NCI-H69 (cell line): Measurements from ENCODE around the gene MAGI3.
"Not testable (repeated sequence)": the region's sequence is repeated elsewhere in the genome, so short reads cannot be mapped to it uniquely, and the experiment has no call there.

Experiments
- DNase-seq: peaks from one replicate; lab custom pipeline; 2025; lab: John Stamatoyannopoulos, UW

Gene MAGI3

DNA sequence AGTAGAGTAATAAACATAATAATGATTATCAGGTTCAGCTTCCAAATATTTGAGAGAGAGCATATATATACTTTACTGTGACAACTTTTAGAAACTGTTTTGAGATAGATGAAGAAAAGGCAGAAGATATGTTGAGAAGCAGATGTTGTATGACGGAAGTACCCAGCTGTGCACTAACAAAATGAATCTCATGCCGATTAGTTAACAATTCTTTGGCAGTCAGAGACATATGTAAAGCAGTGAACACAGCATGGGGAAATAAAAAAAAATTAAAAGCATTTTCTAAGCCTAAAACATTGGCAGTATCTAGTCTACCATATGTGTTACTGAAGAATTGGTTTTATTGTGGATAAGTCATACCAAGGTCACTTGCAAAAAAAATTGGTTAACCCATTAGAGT lies 51.8 kb downstream of the MAGI3 start:
- DNase-seq = no peak

DNA sequence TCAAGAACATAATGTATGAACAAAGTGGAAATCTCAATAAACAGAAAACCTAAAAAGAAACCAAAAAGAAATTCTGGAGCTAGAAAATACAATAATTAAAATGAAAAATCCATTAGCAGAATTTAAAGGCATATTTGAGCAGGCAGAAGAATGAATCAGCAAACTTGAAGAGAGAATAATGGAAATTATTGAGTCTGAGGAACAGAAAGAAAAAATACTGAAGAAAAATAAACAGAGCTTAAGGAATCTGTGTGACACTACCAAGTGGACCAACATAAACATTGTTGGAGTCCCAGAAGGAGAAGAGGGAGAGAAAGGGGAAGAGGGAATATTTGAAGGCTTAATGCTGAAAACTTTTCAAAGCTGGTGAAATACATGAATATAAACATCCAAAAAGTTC lies 54.5 kb downstream of the MAGI3 start:
- DNase-seq = no peak

DNA sequence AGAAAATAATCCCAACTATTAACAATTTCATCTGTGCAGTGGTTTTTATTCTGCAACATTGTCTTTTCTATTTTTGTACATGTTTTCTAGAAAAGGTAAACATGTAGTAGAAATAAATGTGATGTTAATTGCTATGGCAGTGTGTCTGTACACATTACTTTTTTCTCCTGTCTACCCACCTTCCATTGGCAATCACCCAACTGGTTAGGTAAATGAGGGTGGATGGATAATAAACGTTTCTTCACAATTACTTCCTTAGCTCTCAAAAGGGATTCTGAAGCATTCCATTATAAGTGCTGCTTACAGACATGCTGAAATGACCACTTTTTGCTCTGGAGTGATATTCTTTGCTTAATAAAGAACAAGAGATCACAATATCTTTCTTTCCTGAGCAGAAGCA lies 61.4 kb downstream of the MAGI3 start:
- DNase-seq = peak; percentile 77

DNA sequence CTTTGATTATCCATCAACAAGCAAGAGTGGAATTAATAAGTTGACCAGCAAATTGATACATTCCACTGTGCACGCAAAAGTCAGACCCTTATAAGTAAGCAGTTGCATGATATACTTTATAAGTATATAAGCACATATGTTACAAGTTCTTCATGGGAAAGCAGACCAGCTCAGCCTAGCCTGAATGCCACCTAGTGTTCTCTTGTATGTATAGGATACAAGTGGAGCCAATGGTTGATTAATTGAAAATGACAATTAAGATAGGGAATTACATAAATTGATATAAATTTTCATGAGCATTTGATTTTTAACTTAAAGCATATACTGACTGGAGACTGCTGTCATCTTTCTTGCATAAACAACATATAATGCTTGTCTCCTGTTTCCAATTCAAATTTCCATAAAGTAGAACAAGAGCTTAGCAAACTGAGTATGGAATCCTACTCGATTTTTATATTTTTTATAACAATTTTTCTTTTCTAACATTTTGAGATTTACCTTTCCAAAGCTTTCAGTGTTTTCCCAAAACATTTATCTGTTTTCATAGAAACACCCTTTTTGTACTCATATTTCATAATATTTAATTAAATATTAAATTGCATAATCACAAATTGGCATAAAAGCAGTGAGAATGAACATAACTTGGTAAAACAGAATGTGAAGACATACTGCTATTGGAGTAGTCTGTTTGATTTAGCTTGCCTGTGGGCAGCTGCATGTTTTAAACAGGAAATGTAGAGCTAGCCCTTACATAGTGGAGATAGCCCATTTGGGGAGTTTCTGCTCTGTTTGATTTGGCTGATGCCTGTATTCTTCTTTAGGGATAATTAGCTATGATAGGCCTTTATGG lies 62.8 kb downstream of the MAGI3 start:
- peak; percentile 89 for DNase-seq

DNA sequence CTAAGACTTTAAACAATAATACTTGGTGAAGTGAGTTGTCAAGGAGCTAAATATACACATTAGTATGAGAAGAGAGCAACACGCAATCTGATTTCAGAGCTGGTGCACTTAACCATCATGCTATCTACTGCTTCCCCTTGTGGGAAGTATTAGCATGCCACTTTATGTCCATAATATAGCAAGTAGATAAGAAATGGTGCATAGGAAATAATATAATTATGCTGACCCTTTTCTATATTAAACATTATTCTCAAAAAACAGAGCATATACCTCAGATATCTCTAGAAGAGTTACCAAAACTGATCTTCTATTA lies 63.4 kb downstream of the MAGI3 start:
- DNase-seq = no peak

DNA sequence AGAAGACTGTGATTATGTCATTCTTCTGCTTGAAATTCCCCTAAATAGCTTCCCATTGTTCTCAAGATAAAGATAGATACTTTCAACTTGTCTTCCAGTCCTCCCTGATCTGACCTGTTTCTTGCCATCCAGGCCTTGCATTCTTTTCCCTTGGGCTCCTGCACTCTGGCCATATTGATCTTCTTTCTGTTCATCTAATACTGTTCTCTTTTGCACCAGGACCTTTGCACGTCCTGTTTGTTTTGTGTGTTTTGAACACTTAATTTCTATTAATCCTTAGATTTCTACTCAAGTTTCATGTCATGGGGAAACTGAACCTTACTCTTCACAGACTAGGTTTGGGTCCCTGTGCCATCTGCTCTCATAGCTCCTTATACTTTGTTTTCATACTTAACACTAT lies 65.1 kb downstream of the MAGI3 start:
- DNase-seq = no peak

DNA sequence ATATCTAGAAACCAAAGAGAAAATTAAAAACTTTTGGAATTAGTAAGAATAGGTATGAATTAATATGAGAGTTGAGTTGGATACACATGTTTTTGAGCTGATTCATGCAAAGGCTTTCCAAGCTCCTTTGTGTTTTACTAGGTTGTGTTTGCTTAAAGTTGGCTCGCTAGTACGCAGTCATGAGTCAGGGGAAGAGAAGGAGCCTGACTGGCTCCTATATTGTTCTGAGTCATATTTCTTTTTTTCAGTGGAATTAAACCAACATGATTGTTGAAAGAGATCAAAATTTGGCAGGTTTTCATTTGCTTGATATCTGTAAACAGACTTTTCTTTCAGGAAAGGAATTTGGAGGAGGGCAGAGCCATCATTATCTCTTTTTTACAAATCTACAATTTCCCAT lies 66.7 kb downstream of the MAGI3 start:
- peak; percentile 44 for DNase-seq

DNA sequence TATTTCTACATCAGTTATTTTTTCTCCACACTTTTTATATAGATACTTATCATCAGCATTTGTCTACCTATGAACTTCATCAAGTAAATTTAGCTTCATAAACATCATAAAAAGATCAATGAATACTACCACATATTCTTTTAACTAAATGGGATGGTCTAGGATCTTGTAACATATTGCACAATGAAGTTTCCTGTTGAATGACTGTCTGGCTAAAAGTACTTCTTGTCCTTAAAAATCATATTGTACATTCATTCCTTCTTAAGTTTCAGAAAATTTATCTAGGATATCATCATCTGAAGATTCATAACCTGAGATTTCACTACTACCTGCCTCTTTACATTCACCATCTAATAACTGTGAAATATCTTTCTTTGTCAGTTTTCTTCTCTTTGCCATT lies 69.0 kb downstream of the MAGI3 start:
- DNase-seq = no peak

DNA sequence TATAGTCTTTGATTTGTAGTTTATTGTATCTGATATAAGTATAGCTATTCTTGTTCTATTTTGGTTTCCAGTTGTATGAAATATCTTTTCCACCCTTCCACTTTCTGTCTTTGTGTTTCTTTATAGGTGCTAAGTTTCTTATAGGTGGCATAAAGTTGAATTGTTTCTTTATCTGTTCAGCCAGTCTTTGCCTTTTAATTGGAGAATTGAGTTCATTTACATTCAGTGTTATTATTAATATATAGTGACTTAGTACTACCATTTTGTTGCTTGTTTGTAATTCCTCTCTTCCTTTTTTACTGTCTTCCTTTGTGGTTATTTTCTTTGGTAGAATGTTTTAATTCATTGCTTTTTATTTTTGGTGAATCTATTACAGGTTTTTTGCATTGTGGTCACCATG lies 77.7 kb downstream of the MAGI3 start:
- DNase-seq = no peak

DNA sequence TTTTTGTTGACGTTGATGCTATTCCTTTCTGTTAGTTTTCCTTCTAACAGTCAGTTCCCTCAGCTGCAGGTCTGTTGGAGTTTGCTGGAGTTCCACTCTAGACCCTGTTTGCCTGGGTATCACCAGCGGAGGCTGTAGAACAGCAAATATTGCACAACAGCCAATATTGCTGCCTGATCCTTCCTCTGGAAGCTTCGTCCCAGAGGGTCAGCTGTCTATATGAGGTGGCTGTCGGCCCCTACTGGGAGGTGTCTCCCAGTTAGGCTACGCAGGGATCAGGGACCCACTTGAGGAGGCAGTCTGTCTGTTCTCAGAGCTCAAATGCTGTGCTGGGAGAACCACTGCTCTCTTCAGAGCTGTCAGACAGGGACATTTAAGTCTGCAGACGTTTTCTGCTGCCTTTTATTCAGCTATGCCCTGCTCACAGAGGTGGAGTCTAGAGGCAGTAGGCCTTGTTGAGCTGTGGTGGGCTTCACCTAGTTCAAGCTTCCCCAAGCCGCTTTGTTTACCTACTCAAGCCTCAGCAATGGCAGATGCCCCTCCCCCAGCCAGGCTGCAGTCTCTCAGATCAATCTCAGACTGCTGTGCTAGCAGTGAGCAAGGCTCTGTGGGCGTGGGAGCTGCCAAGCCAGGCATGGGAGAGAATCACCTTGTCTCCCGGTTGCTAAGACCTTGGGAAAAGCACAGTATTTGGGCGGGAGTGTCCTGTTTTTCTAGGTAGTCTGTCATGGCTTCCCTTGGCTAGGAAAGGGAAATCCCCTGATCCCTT lies 88.3 kb downstream of the MAGI3 start:
- not testable (repeated sequence) for DNase-seq

DNA sequence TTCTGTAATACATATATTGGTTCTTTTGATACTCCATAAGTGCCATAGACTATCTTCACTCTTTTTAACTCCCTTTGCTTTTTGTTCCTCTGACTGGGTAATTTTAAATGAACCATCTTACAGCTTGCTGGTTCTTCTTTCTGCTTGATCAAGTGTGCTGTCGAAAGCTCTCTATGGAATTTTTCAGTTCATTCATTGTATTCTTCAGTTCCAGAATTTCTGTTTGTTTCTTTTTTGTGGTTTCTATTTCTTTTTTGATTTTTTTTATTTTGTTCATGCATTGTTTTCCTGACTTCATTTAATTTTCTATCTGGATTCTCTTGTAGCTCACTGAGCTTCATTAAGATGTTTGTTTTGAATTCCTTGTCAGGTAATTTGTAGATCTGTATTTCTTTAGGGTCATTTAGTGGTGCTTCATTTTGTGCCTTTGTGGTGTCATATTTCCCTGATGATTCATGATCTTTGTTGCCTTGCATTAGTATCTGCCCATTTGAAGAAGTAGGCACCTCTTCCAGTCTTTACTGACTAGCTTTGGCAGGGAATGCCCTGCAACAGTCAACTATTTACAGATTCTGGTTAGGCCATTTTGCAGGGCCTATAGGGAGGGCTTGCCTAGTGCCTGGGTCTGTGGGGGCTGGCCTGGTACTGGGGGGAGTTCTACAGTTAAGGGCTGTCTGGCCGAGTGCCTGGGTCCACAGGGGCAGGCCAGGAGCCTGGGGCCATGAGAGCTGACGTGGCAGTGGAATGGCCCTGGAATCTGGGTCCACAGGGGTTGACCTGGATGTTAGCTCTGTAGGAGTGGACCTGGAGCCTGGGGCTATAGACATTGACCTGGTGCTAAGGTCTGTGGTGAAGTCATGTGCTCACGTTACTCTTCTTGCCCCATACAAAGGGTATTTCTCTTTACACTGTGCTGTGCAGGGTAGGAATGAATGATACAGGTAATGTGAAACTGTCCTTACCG lies 89.7 kb downstream of the MAGI3 start:
- no peak for DNase-seq

DNA sequence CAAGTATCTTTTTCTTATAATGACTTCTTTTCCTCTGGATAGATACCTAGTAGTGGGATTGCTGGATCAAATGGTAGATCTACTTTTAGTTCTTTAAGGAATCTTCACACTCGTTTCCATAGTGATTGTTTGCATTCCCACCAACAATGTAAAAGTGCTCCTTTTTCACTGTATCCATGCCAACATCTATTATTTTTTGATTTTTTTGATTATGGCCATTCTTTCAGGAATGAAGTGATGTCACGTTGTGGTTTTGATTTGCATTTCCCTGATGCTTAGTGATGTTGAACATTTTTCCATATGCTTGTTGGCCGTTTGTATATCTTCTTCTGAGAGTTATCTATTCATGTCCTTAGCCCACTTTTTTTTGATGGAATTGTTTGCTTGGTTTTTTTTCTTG lies 94.8 kb downstream of the MAGI3 start:
- not testable (repeated sequence) for DNase-seq

DNA sequence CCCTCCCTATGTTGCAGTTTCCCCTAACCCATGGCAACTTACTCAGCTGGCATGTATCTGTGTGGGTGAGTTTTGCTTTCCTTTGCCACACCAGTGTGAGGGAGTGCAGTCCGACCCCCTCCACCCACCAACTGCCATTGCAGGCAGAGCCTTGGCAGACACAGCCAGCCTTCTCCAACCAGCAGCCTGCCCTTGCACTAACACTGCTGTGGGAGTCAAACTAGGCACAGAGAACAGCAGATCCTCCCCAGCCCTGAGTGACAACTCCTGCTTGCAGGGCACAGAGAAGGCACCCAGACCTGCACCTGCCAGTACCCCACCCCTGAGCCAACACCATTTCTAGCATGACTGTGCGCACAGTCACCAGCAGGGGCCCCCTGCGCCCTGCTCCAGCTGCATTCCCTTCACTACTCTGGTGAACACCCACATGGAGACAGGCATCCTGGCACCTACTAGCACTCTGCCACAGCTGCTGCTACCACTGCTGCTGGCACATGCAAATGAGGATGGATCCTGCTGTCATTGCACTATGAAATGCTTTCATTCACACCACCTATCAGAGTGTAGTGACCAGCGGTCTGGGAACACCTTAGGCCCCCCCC lies 98.4 kb downstream of the MAGI3 start:
- no peak for DNase-seq

DNA sequence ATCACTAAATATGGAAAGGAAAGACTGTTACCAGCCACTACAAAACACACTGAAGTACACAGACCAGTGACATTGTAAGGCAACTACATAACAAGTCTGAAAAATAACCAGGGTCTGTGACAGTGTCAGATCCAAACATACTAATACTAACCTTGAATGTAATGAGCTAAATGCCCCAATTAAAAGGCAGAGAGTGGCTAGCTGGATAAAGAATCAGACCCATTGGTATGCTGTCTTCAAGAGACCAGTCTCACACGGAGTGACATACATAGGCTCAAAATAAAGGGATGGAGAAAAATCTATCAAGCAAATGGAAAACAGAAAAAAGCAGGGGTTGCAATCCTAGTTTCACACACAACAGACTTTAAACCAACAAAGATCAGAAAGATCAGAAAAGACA lies 100.1 kb downstream of the MAGI3 start:
- no peak for DNase-seq

DNA sequence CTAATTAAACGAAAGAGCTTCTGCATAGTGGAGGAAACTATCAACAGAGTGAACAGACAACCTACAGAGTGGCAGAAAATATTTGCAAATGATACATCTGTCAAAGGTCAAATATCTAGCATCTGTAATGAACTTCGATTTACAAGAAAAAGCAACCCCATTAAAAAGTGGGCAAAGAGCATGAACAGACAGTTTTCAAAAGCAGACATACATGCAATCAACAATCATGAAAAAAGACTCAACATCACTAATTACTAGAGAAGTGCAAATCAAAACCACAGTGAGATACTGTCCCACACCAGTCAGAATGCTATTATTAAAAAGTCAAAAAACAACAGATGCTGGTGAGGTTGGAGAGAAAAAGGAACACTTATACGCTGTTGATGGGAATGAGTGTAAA lies 103.2 kb downstream of the MAGI3 start:
- no peak for DNase-seq

DNA sequence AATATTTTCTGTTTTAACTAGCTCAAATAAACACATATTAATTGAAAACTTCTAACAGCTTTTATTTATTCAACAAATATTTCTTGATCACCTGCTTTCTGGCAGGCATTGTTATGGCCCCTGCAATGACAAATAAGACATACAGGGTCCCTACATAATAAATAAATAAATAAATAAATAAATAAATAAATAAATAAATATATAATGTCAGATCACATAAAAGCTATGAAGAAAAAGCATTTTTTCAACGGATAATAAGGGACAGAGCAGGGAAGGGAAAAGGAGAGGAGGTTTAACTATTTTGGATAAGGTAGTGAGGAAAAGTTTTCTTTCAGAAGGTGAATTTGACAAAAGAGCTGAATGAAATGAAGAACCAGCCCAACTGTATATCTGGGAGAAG lies 115.0 kb downstream of the MAGI3 start:
- no peak for DNase-seq

DNA sequence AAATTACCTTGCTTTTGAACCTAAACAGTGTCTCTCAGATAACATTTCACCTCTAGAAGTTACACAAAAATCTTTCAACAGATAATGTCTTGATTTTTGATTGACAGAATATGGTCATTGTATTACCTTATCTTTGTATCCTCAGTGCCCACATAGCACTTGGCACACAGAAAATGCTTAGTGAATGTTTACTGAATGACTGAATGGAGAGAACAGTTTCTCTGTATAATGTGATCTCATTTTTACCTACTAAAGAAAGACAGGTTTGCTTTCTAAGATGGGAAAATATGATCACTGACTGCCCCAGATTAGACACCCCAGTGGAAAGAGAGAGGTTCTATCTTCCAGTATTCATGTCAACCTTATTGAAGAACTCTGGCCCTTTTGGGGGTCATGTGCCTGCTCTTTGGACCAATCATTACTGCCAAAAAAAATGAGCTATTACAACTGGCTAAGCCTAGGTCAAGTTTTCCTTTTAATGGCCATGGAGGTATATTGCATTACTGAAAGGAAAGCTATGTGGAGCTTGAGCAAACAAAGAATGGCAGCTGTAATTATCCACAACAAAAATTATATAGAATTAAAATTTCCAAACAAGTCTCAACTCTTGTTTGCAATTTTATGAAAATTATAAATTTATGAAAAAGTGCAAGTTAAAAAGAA lies 117.4 kb downstream of the MAGI3 start:
- DNase-seq = peak; percentile 1

DNA sequence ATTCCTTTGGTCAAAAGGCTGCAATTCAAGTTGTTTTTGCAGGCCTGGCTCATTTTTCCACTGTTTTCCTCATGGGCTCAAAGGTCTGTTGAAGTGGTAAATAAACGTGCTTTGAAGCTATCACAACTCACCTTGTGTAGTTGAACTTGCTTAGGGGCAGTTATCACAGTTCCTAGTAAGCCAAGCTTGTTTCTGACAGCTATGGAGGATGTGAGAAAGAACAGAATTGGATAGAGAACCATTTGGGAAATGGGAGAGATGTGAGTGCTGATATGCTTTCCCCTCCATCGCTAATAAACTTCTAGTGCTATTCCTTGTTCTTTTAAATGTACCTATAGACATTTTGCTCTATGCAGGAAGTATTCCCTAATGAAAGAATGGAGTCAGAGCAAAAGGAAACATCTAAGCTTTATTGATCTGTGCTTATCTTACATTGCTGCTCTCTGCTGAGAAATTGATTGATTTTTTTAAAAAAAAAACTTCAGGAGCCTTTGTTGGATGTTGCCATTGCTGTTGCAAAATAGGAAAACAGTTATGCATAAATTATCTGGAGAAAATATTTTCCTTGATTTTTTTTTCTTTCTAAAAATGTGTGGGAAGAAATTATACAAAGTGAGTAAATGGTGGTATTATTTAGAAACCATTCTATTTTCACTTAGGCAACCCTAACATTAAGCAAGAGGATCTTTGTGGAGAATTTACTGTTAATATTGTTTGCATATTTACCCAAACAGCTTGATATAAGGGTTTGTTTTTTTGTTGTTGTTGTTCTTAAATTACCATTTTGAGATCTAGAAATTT lies 118.2 kb downstream of the MAGI3 start:
- DNase-seq = no peak

DNA sequence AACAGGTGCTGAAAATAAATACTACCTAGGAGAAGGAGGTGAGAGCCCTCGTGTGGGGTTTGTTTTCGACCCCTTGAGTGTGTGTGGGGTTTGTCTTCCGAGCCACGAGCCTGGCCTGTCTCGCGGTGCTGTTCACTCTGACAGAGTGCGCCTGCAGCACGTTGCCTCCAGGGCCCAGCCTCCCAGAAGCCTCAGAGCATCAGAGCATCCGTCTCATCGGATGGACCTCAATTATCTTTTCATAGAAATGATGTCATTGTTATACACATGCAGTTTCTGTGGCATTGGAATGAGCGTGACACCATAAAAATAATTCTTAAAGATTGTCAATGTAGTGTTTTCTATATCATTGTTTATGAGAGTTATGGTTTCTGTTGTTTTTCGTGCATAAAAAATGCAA lies 119.5 kb downstream of the MAGI3 start:
- not testable (repeated sequence) for DNase-seq

DNA sequence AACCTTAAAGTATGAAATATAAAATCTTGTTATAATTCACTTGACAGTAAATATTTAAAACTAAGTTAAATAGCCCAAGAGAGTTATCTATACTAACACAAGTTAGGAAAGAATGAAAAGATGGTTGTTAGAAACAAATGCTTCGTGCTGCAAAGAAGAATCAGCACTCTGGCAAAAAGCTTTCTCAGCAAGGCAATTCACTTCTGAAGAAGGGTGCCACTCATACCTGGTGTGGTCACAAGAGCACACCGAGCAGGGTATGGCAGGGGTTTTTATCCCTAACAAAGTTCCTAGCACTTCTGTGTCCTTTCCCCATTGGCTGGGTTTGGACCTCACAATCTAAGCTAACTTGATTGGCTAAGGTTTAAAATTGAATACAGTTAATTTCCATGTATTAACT lies 121.0 kb downstream of the MAGI3 start:
- DNase-seq = no peak

DNA sequence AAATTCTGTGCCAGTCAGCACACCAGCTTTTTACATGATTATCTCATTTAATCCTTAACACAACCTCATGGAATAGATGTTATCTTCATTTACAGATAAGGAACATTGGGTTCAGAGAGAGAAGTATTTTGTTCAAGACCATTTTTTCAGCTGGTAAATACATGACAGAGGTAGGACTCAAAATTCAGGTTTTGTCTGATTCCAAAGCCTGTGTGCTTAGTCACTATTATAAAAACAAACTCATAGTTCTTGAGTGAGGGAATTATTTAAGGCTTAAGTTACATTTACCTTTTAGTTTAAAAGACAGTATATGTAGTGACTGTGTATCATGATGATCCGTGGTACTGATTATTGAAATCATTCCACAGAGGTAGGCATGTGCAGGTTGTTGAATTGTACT lies 125.2 kb downstream of the MAGI3 start:
- DNase-seq = no peak
